GM10266 (cell line): Measurements from ENCODE around the gene GAP43.

Experiments used
- DNase-seq: peaks from one replicate; pipeline ENCODE4 v3.0.0; 2012; ENCODE audit errors: extremely low spot score
- CTCF ChIP-seq: IDR thresholded peaks from 2 replicates; pipeline ENCODE4 v1.5.1; 2012; ENCODE audit warnings: mild to moderate bottlenecking, low read depth; ENCODE audit not compliant: control insufficient read depth, insufficient read depth; ENCODE audit errors: missing control alignments

Gene GAP43

DNA sequence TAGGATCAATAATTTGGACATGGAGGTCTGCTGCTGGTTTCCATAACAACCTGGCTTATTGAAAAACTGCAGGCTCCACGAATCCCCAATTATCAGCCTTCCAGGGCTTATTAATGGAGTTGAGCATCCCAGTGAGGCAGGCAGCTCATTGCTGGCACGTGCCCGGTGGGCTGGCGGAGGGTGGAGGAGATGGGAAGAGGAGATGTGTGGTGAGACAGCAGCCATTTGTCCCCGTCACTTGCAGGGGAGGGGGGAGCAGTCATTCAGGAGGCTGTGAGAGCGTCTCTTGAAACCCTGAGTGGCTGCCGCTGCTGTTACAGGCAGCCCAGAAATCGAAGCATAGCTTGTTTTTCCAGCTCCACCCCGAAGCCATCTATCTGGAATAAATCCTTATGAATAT lies 70.6 kb downstream of the GAP43 start:
- no peak for DNase-seq
- TF ChIP-seq CTCF: no peak

DNA sequence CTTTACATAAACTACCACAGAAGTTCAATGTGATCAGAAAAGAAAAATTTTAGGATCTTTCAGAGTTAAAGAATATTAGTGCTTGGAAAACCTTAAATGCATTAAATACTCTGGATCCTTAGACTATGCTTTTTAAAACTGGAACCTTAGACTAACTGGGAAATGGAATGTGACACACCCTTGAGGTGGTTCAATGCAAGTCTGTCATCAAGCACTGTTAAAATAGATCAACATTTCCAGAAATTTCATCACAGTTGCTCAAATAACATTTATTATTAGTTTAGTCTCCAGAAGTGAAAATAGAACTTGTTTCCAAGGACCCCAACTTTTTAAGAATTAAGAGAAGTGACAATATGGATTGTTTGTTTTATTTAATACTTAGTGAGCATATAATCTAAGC lies 71.8 kb downstream of the GAP43 start:
- no peak for TF ChIP-seq CTCF
- DNase-seq: no peak

DNA sequence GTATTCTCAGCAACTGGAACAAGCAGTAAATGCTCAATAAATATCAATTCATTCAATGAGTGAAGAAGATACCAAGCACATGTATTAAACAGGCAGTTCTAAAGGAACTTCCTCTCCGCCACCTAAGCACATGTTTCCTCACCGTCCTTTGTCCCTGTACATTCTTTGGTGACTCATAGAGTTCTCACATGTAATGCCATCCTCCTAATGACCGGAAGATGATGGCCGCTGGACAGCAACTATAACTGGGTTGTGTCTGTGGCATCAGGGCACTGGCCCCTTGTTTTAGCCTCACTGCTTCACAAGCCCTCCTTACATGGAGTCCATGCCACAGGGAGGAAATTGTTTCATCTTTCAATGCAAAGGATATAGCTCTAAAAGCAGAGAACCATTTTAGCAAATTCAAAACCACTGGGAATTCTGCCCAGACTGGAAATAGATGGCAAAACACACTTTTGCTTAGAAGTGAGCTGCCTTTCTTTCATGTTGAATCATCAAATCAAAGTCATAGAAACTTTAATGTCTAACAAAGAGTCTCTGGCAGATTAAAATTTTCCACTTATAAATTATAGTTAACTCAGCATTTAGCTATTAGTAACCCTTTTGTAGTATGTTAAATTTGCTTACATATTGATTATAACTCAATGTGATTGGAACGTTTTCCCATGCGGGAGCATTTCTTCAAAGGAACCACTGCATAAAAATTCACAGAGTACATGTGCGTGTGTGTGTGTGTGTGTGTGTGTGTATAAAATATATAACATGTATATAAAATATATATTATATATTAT lies 74.1 kb downstream of the GAP43 start:
- no peak for TF ChIP-seq CTCF
- DNase-seq: no peak

GRCh38 chr3:115698851-115699591 lies 75.7 kb downstream of the GAP43 start:
- DNase-seq: no peak
- no peak for TF ChIP-seq CTCF

DNA sequence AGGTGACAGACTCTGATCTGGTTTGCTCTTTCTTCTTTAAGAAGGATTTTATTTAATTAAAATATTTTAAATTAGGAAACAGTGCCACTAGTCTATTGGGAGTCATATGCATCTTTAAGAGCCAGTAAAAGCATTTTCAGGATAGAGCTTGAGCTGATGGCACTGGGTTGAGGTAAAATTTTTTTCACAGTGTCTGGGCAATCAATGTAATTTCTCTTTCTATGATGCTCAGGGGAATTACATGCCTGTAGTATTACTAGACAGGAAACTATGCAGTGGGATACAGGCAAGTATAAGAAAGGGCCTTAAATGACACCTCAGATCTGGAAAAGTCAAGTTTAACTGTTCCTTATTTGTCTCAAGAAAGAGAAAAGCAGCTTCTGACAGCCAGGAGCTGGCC lies 76.4 kb downstream of the GAP43 start:
- DNase-seq: no peak
- TF ChIP-seq CTCF: no peak

- TF ChIP-seq CTCF: no peak
- no peak for DNase-seq
Observed at GRCh38 chr3:115702598-115702997, 79.3 kb downstream of the GAP43 start.
